Measurements from ENCODE around the gene GAA.
A peak's percentile ranks its signal among the peaks of the same experiment; 100 is the strongest.

Gene GAA

DNA sequence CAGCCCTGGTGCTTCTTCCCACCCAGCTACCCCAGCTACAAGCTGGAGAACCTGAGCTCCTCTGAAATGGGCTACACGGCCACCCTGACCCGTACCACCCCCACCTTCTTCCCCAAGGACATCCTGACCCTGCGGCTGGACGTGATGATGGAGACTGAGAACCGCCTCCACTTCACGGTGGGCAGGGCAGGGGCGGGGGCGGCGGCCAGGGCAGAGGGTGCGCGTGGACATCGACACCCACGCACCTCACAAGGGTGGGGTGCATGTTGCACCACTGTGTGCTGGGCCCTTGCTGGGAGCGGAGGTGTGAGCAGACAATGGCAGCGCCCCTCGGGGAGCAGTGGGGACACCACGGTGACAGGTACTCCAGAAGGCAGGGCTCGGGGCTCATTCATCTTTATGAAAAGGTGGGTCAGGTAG lies 3.6 kb downstream of the GAA start:
- DNase-seq: no peak

DNA sequence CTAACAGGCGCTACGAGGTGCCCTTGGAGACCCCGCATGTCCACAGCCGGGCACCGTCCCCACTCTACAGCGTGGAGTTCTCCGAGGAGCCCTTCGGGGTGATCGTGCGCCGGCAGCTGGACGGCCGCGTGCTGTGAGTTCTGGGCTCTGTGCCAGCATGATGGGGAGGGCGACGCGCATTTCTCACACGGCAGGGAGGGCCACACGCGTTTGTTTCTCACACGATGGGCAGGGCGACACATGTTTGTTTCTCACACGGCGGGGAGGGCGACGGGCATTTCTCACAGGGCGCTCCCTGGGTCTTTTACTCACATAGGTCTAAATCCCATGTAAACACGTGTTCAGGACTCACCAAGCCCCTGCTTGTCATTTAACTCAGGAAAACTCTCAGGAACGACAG lies 4.4 kb downstream of the GAA start:
- peak; percentile 65 for DNase-seq

DNA sequence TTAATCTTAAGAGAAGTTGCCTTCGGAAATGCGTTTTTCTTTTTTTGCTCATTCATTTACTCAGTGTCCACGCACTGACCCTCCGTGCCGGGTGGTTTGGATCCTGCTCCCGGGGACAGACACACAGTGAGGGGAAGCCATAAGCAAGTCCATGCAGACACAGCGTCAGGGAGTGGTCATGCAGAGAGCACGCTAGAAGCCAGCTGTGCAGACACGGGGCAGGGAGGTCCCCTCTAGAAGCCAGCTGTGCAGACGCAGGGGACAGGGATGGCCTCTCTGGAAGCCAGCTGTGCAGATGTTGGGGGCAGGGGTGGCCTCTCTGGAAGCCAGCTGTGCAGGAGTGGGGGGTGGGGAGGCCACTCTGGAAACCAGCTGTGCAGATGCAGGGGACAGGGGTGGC lies 4.8 kb downstream of the GAA start:
- peak; percentile 22 for DNase-seq

DNA sequence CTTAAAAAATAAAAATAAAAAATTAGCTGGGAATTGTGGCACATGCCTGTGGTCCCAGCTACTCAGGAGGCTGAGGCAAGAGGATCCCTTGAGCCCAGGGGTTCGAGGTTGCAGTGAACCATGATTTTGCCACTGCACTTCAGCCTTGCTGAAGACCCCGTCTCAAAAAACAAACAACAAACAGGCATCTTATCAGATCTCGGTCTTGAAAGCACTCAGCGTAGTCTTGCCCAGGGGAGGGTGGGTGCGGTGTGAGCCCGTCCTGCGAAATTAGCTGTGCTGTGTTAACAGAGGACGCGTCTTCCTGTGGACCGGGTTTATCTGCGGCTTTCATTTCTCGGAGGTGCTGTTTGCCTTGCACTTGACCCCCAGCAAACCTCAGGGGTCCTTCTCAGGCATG lies 5.4 kb downstream of the GAA start:
- DNase-seq: no peak

DNA sequence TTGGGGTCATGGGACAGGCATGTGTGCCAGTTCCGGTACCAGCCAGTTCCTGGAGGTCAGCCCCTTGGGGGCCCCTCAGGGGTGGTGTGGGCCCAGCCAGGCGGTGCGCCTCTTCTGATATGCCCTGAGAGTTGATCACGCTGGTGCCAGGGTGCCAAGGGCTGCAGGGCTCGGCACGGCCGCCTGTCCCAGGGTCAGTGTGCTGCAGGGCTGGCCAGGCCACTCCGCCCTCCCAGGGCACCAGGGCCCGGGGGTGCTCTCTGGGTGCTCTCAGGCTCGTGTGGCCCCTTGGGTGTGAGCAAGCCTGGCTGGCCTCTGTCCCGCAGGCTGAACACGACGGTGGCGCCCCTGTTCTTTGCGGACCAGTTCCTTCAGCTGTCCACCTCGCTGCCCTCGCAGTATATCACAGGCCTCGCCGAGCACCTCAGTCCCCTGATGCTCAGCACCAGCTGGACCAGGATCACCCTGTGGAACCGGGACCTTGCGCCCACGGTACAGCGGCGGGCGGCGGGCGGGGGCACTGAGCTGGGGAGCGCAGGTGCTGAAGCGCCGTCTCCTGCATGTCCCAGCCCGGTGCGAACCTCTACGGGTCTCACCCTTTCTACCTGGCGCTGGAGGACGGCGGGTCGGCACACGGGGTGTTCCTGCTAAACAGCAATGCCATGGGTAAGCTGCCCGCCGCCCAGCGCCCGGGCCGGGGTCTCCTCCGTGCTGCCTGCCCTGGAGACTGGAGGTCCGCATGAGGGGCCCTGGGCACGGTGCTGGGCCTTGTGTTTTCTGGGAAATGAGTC lies 6.0 kb downstream of the GAA start:
- DNase-seq: no peak

DNA sequence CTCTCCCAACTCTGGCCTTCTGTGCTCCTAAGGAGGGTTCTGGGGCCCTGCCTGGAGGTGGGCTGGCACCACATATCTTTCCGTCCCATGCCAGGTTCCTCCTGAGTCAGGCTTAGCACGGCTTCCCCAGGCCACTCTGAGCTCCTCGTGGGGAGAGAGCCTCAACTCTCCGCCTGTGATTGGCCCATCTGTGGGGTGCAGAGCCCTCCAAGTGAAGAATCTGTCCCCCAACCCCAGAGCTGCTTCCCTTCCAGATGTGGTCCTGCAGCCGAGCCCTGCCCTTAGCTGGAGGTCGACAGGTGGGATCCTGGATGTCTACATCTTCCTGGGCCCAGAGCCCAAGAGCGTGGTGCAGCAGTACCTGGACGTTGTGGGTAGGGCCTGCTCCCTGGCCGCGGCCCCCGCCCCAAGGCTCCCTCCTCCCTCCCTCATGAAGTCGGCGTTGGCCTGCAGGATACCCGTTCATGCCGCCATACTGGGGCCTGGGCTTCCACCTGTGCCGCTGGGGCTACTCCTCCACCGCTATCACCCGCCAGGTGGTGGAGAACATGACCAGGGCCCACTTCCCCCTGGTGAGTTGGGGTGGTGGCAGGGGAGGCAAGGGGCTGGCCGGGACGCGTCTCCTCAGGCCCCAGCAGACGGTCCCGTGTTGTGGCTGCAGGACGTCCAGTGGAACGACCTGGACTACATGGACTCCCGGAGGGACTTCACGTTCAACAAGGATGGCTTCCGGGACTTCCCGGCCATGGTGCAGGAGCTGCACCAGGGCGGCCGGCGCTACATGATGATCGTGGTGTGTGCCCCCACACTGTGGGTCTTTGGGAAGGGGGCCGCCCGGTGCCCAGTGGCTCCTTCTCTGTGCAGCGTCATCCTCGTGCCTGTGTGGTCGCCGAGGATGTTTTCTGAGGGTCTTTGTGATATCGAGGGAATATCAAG lies 6.9 kb downstream of the GAA start:
- no peak for DNase-seq

DNA sequence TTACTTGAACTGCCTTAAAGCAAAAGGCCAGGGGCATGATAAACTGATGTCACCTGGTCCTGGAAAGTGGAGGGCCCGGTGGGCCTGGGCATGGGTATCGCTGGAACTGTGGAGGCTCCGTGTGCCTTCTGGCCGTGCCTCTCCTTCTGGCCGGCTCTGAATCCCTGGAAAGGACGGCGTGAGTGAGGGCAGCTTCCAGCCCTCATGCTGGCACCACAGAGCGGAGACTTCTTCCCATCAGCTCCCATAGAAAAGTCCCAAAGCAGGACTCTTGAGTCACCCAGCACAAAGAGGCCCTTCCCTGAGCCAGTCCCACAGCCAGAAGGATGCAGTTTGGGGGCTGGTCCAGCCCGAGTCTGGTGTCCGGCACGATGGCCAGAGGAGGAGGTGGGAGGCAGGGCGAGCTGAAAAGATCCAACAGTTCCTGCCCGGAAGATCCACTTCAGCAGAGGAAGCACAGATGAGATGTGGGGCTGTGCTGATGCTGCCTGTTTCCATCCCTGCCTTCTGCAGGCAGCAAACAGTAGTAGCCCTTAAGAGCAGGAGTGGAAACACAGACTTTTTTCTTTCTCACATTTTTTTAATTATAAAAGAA lies 7.8 kb downstream of the GAA start:
- DNase-seq: no peak

DNA sequence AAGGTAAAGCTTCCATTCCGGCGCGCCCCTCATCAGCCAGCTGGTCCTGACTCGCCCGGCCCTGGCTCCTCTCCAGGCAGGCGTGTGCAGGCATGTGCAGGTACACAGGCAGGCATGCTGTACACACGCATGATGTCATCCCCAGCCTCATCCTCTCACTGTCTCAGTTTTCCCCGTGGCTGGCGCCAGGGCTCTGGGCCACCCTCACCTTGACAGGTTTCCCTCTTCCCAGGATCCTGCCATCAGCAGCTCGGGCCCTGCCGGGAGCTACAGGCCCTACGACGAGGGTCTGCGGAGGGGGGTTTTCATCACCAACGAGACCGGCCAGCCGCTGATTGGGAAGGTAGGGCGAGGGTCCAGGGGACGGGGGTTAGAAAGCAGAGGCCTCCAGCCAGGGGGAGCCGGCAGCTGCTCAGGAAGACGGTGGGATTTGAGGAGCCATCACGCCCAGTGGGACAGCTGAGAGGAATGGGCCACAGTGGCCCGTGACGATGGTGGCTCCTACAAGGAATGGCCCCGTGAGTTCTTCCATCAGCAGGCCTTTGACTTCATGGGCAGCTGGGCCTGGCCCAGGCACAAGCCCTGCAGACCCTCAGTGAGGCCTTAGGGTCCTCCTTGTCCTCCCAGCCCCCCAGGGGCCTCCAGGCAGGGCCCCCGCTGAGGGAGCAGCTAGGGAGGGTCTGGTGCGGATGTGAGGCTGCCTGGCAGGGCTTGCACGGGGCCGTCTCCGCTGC lies 8.5 kb downstream of the GAA start:
- no peak for DNase-seq

DNA sequence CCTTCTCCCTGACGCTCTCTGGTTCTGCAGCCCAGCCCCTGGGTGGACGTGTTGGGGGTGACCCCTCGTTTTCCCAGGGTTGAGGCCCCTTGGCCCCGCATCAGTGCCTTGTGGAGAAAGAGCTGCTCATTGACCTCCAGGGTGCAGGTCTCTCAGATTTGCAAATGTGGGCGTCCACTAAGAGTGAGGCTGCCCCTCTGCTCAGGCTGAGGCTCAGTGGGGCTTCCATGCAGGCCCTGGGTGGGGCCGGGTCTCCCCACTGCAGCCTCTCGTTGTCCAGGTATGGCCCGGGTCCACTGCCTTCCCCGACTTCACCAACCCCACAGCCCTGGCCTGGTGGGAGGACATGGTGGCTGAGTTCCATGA lies 9.0 kb downstream of the GAA start:
- DNase-seq: no peak

DNA sequence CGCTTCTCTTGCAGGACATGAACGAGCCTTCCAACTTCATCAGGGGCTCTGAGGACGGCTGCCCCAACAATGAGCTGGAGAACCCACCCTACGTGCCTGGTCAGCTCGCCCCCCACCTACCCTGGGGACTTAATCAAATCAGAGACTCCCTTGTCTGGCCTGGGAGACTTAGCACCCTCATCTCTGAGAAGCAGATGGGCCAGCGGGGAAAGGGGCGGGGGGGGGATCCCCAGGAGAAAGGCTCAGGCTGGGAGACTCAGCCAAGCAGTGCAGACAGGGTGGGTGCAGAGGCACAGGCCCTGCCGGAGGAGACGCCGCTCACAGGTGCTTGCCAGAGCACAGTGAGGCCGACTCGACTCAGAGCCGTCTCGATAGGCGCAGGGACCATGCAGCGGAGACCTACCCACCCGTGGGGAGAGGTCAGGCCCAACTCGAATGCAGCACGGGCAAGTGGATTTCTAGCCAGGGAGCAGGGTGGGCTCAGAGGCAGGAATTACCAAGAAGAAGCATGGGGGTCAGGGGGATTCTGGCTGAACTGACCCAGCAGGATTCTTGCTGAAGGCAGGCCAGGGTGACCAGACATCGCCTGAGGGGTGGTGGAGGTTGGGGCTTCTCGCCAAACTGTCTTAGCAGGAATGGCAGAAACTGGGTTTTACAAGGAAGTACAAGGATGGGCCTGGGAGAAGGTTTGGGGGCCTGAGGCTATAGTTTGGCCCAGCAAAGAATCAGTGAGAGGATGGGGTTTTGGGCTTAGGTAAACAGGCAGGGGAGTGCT lies 9.7 kb downstream of the GAA start:
- DNase-seq: no peak

DNA sequence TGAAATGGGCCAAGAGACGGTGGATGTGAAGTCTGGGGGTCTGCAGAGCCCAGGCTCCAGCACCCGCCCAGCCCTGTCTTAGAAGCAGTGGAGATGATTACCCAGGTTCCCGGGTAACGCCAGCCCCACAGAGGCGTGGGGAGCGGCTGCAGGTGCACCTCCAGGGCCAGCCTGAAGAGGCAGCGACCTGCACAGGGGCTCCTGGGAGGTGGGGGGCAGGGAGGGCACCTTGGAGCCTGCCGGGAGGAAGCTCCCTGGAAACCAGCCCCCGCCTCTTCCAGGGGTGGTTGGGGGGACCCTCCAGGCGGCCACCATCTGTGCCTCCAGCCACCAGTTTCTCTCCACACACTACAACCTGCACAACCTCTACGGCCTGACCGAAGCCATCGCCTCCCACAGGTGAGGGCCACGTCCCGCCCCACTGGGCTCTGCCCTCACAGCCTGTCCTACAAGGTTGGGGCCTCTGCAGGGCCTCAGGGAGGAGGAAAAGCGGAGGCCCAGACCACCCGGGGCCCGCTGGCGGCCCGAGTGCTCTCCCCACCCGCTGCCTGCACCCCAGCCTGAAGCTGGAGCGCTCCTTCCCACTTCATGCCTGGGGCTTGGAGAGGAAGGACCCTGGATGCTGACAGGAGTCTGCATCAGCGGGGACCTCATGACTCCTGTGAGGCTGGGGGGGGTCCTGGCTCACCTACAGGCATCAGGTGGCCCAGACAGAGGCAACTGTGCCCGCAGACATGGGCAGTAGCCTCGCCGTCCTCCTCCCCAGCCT lies 10.5 kb downstream of the GAA start:
- DNase-seq: no peak

DNA sequence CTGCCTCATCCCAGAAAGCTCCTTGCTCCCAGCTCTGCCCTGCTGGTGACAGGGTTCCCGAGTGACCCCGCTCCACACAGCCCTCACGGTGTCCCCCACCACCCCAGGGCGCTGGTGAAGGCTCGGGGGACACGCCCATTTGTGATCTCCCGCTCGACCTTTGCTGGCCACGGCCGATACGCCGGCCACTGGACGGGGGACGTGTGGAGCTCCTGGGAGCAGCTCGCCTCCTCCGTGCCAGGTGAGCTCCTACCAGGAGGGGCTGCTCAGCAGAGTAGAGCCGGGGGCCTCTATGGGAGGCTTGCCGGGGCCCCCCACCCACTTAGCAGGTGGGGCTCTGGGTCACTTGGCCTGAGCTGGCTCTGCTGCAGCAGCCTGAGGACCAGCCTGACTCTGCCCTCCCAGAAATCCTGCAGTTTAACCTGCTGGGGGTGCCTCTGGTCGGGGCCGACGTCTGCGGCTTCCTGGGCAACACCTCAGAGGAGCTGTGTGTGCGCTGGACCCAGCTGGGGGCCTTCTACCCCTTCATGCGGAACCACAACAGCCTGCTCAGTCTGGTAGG lies 11.2 kb downstream of the GAA start:
- no peak for DNase-seq

DNA sequence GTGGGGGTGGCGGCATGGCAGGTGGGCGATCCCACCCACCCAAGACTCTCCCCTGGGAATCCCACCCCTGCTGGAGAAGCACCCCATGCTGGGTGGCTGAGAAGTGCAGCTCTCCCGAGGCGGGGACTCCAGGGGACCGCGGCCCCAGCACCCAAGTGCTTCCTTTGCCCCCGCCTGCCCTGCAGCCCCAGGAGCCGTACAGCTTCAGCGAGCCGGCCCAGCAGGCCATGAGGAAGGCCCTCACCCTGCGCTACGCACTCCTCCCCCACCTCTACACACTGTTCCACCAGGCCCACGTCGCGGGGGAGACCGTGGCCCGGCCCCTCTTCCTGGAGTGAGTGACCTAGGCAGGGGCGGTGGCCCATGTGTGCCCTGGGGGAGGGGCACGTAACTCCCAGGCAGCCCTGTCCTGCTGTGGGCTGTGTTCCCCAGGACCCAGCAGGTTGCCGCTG lies 11.7 kb downstream of the GAA start:
- DNase-seq: no peak

DNA sequence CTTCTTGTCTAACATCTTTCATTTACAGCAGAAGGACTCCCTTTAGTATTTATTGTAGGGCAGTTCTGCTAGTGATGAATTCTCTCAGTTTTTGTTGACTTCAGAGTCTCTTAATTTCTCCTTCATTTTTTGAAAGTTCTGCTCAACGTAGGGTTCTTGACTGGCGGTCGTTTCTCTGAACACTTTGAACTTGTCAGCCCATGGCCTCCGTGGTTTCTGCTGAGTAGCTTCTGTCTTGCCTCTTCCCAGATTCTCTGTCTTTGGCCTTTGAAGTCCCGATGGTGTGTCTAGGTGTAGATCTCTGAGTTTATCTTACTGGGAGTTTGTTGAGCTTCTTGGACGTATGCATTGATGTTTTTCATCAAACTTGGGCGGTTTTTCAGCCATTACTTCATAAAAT lies 13.4 kb downstream of the GAA start:
- DNase-seq: no peak

DNA sequence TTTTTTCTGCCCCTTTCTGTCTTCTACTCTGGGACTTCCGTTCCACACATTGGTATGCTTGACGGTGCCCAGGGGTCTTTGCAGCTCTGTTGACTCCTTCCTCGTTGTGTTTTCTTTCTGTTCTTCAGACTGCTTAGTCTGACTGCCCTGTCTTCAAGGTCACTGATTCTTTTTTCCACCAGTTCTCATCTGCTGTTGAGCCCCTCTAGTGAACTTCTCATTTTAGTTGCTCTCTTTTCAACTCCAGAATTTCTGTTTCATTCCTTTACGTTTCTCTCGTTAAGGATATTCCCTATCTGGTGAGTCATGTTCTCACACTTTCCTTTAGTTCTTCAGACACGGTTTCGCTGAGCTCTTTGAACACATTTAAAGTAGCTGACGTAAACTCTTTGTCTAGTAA lies 13.8 kb downstream of the GAA start:
- DNase-seq: no peak

DNA sequence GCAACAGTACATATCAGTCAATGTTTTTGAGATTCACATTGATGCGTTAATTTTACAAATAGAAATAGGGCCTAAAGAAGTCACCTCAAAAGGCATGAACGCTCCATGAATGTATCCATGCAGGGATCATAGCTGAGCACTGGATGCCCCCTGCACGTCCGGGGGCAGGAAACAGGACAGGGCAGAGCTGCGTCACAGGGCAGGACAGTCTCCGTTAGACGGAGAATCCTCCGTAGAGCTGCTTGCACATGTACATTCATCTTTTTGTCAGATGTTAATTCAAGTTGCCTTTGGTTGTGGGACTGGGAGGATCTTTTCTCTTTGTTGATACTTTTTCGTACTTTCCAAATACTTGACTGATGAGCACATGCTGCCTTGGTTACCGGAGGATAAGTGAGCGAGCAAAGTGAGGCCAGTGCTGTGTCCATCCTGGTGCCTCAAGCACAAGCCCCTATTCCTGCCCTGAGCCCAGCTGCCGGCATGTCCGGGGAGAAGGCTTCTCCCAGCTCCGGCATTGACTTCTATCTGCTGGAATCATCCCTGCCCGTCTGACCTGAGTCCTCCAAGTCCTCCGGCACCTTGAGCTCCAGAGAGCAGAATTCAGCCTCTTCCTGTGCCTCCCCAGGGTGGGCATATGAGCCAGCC lies 15.0 kb downstream of the GAA start:
- DNase-seq: no peak

DNA sequence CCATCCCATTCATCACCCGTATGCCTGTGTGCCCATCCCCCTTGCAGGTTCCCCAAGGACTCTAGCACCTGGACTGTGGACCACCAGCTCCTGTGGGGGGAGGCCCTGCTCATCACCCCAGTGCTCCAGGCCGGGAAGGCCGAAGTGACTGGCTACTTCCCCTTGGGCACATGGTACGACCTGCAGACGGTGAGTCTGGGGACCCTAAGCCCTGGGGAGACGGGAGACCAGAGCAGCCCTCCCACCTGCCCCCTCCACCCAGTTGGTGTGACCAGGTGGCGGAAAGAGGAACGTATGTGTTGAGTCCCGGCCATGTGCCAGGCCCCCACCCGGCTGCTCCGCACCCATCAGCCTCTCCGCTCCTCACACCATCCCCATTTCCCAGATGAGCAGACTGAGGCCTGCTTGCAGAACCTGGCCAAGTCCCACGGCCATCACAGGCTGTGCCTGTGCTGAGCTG lies 15.6 kb downstream of the GAA start:
- DNase-seq: no peak

DNA sequence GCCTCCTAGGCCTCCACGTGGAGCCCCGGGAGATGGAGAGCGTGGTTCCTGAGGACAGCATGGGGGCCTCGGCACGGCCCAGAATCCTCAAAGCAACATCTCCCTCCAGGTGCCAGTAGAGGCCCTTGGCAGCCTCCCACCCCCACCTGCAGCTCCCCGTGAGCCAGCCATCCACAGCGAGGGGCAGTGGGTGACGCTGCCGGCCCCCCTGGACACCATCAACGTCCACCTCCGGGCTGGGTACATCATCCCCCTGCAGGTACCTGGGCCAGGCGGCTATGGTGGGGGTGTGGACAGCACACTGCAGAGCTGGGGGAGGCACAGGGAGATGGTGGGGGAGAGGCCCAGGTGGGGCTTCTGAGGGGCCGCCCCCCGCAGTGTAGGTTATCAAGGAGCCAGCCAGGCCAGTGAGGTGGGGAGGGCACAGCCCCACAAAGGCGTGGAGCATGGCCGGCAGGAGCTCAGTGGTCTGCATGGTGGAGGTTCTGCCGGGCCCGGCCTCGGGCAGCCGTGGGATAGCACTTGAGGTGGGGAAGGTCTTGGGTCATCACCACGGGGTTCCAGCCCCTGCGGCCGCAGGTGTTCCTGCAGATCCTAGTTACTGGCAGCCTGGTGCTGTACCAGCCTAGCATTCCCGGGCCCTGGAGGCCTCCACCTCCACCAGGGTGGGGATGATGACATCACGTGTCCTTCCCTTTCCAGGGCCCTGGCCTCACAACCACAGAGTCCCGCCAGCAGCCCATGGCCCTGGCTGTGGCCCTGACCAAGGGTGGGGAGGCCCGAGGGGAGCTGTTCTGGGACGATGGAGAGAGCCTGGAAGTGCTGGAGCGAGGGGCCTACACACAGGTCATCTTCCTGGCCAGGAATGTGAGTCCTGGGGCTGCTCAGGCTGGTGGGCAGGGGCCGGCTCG lies 16.4 kb downstream of the GAA start:
- DNase-seq: no peak

DNA sequence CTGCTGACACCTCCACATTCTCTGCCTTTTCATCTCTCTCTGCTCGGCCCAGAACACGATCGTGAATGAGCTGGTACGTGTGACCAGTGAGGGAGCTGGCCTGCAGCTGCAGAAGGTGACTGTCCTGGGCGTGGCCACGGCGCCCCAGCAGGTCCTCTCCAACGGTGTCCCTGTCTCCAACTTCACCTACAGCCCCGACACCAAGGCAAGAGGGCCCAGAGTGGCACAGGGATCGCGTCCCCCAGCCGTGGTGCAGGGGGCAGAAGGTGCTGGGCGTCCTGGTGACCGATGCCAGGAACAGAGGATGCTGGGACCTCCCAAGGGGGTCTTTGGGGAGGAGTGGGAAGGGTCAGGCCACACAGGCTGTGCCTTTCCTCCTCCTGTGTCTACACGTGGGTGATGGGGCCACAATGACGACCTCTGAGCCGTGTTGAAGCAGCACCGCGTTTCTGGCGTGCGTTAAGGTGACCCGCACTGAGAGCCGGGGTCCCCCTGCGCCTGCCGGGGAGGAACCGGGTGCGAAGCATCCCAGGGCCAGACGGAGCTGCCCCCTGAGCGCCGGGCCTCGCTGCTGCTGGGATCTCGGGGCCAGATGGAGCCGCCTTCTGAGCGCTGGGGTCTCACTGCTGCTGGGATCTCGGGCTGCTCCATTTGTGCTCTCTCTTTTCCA lies 17.4 kb downstream of the GAA start:
- no peak for DNase-seq
